ENCODE measurements around the gene TMED4.

The TMED4 gene

DNA sequence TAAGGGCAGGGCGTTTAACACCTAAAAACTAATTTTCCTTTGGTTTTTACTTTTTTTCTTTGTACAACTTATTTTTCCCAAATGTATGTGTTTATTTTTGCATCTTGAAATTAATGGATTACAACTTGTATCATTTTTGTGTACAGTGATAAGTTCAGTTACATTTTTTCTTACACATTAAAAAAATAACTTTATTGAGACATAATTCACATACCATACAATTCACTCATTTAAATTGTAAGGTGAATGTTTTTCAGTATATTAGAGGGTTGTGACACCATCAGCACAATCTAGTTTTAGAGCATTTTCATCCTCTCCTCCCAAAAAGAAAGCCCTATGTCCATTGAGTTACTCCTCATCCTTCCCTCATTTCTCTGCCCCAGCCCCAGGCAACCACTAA is 36.0 kb upstream of the TMED4 start:
- DNase-seq (ENCODE audit: extremely low read depth, low read depth) = no peak
- H3K4me3 ChIP-seq (replicated peaks; ENCODE audit: low read depth, low read length) = no peak overlapping the region
- TF ChIP-seq, protein P1, sequence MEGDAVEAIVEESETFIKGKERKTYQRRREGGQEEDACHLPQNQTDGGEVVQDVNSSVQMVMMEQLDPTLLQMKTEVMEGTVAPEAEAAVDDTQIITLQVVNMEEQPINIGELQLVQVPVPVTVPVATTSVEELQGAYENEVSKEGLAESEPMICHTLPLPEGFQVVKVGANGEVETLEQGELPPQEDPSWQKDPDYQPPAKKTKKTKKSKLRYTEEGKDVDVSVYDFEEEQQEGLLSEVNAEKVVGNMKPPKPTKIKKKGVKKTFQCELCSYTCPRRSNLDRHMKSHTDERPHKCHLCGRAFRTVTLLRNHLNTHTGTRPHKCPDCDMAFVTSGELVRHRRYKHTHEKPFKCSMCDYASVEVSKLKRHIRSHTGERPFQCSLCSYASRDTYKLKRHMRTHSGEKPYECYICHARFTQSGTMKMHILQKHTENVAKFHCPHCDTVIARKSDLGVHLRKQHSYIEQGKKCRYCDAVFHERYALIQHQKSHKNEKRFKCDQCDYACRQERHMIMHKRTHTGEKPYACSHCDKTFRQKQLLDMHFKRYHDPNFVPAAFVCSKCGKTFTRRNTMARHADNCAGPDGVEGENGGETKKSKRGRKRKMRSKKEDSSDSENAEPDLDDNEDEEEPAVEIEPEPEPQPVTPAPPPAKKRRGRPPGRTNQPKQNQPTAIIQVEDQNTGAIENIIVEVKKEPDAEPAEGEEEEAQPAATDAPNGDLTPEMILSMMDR (IDR thresholded peaks at IDR 0.05; ENCODE audit: low read depth, low read length, missing control alignments) = no peak

DNA sequence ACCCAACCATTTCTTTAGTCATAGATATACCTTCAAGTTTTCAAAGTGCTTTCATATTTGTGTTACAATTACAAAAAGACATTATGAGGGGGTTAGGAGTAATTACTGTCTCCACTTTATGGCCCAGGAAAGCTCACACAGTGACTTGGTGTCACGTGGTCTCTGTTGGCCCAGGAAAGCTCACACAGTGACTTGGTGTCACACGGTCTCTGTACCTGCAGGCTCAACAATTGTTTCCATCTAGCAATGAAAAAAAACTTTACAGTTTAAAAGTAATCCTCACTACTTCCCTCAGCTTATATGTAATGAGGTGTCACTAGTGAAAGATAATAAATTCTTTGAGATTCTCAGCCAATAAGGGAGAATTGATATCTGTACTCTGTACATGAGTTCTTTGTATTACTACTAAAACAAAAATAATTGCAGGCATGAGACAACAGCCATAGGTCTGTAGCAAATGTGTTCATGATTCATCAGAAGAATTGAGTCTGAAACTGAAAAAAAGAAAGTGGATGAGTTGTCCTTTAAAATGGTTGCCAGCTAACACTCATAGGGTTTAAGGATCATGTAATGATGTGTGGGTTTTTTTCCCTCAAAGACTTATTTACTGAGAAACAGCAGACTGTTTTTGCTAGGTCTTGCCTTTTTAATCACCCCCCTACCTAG is 35.3 kb upstream of the TMED4 start:
- TF ChIP-seq, protein P1 (IDR thresholded peaks at IDR 0.05; ENCODE audit: low read depth, low read length, missing control alignments) = no peak
- DNase-seq (ENCODE audit: extremely low read depth, low read depth) = no peak
- no peak overlapping the region for H3K4me3 ChIP-seq (replicated peaks; ENCODE audit: low read depth, low read length)

DNA sequence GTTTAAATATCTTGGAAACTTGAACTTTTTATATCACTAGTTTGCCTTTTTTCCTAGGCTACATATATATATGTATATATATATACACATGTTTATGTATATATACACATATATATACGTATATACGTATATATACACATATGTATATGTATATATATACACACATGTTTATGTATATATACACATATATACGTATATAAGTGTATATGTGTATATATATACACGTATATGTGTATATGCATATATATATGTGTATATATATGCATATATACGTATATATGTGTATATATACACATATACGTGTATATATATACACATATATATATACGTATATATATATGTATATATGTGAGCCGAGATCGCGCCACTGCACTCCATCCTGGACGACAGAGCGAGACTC is 34.5 kb upstream of the TMED4 start:
- no peak for DNase-seq (ENCODE audit: extremely low read depth, low read depth)
- no peak overlapping the region for H3K4me3 ChIP-seq (replicated peaks; ENCODE audit: low read depth, low read length)
- TF ChIP-seq, protein P1 (IDR thresholded peaks at IDR 0.05; ENCODE audit: low read depth, low read length, missing control alignments) = no peak

DNA sequence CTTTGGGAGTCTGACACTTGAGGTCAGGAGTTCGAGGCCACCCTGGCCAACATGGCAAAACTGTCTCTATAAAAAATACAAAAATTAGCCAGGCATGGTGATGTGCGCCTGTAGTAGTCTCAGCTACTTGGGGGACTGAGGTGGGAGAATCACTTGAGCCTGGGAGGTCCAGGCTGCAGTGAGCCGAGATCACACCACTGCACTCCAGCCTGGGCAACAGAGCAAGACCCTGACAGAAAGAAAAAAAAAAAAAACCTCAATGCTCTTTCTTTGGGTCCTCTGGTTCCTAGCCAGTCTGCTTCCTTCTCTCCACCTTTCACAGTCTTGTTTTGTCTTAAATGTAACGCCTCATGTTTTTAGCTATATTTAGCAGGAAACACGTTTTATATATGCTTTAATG is 33.8 kb upstream of the TMED4 start:
- no peak overlapping the region for H3K4me3 ChIP-seq (replicated peaks; ENCODE audit: low read depth, low read length)
- no peak for DNase-seq (ENCODE audit: extremely low read depth, low read depth)
- TF ChIP-seq, protein P1 (IDR thresholded peaks at IDR 0.05; ENCODE audit: low read depth, low read length, missing control alignments) = no peak

DNA sequence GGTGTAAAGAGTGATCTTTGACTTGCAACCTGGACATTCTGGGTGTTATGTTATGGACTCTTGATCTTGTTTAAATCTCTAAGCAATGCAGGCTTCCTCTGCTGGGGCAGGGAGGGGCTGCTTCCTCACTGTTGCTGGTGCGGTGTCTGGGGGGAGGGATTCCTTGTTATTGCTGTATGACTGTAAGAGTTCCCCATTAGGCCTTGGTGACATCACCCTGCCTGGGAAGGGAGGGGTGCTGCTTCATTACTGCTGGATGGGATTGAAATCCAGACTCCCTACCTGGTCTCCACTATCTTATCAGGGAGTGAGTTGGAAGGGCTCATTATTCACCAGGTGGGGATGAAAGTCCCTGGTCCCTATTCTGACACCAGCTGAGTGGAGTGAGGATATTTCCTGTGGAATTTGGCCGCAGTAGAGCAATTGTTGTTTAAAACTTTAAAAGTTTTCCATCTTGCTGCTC is 33.1 kb upstream of the TMED4 start:
- TF ChIP-seq, protein P1 (IDR thresholded peaks at IDR 0.05; ENCODE audit: low read depth, low read length, missing control alignments) = no peak
- H3K4me3 ChIP-seq (replicated peaks; ENCODE audit: low read depth, low read length) = no peak overlapping the region

DNA sequence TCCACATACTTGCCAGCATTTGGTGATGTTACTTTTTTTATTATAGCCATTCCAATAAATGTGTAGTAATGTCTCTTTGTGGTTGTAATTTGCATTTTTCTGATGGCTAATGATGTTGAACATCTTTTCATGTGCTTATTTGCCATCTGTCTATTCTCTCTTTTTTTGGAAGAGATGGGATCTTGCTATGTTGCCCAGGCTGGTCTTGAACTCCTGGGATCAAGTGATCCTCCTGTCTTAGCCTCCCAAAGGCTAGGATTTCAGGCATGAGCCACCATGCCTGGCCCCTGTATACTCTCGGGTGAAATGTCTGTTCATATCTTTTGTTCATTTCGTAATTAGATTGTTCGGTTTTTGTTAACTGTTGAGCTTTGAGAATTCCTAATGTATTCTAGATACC is 27.8 kb upstream of the TMED4 start:
- no peak for DNase-seq (ENCODE audit: extremely low read depth, low read depth)
- TF ChIP-seq, protein P1 (IDR thresholded peaks at IDR 0.05; ENCODE audit: low read depth, low read length, missing control alignments) = no peak
- no peak overlapping the region for H3K4me3 ChIP-seq (replicated peaks; ENCODE audit: low read depth, low read length)

More for the DNA sequence above, 33.1 kb upstream of the TMED4 start:
- no peak for DNase-seq (ENCODE audit: extremely low read depth, low read depth)

All from HFF-Myc (cell line).